H1 (cell line): ENCODE measurements around the gene COL28A1. TPM values are rescaled to one million over a fixed set of nuclear protein-coding genes. Genes with fewer than 3 reads are reported as not detected.

Experiments
- CTCF ChIA-PET: fragments of 300-600 bp; sonication (Branson Sonifier 250); formaldehyde crosslinking; loops from one replicate; lab custom pipeline; 2021; ENCODE audit not compliant: partially characterized antibody; lab: Charles Lee
- POLR2A ChIA-PET: fragments of 300-600 bp; sonication (Branson Sonifier 250); formaldehyde crosslinking; loops from one replicate; lab custom pipeline; 2021; ENCODE audit warnings: inconsistent platforms; ENCODE audit not compliant: partially characterized antibody; lab: Charles Lee
- DNase-seq, 2 experiments: peaks; one replicate each; pipeline versions ENCODE4 v3.0.0 to v3.0.0-alpha.2; 2010 to 2022; ENCODE audit warnings: low spot score in 2 of 2, low read depth in 1 of 2, mixed read lengths in 1 of 2
- FAIRE-seq: peaks from 2 replicates; lab custom pipeline; 2011; peaks lifted over from hg19 to GRCh38; lab: Jason Lieb, UNC
- H2AFZ ChIP-seq: 2 replicates; pipeline ENCODE4 v1.8.1; 2012; ENCODE audit warnings: low read length, inconsistent platforms
- H2AK5ac ChIP-seq: 2 replicates; pipeline ENCODE4 v1.6.1; 2013; ENCODE audit warnings: low read depth, low read length
- H2BK120ac ChIP-seq: replicated peaks from 2 replicates; pipeline ENCODE3; 2013; ENCODE audit warnings: low read depth, low read length, inconsistent platforms
- H2BK12ac ChIP-seq: 2 replicates; pipeline ENCODE4 v1.6.1; 2013; ENCODE audit warnings: low read depth, low read length
- H2BK15ac ChIP-seq: 2 replicates; pipeline ENCODE4 v1.6.1; 2013; ENCODE audit warnings: low read length
- H2BK20ac ChIP-seq: 2 replicates; pipeline ENCODE4 v1.6.1; 2013; ENCODE audit warnings: low read length
- H2BK5ac ChIP-seq: 2 replicates; pipeline ENCODE4 v1.6.1; 2013; ENCODE audit warnings: low read depth, low read length
- H3K14ac ChIP-seq: 2 replicates; pipeline ENCODE4 v1.6.1; 2013; ENCODE audit warnings: inconsistent platforms; ENCODE audit not compliant: insufficient read length
- H3K18ac ChIP-seq: 2 replicates; pipeline ENCODE4 v1.6.1; 2013; ENCODE audit warnings: low read length; ENCODE audit errors: extremely low read depth
- H3K23ac ChIP-seq: 2 replicates; pipeline ENCODE4 v1.6.1; 2013; ENCODE audit warnings: inconsistent platforms; ENCODE audit not compliant: insufficient read length
- H3K23me2 ChIP-seq: 2 replicates; pipeline ENCODE4 v1.6.1; 2013; ENCODE audit warnings: low read depth, low read length
- H3K27ac ChIP-seq: 2 replicates; pipeline ENCODE4 v1.6.1; 2011; ENCODE audit warnings: low read depth, low read length, inconsistent platforms
- H3K27me3 ChIP-seq, 4 experiments: replicated peaks in 1 of 4; 1 replicate in 1 of 4; 2 replicates in 3 of 4; pipeline versions ENCODE4 v1.6.1 to v1.8.1; 2011 to 2013; ENCODE audit warnings: low read length in 3 of 4, mild to moderate bottlenecking in 3 of 4, inconsistent platforms in 2 of 4, mixed read lengths in 2 of 4, moderate library complexity in 1 of 4; ENCODE audit not compliant: control insufficient read depth in 3 of 4, insufficient read depth in 3 of 4; ENCODE audit errors: extremely low read depth in 1 of 4
- H3K36me3 ChIP-seq, 4 experiments: 2 replicates each; pipeline versions ENCODE4 v1.6.1 to v1.8.1; 2011 to 2013; ENCODE audit warnings: mild to moderate bottlenecking in 4 of 4, low read length in 3 of 4, moderate library complexity in 2 of 4, control low read depth in 1 of 4, inconsistent platforms in 1 of 4; ENCODE audit not compliant: insufficient read depth in 4 of 4, control insufficient read depth in 2 of 4
- H3K4ac ChIP-seq: replicated peaks from 2 replicates; pipeline ENCODE3; 2013; ENCODE audit warnings: low read length, low read depth, mixed read lengths, inconsistent platforms; ENCODE audit not compliant: insufficient read length
- H3K4me1 ChIP-seq, 4 experiments: replicated peaks in 1 of 4; 1 replicate in 1 of 4; 2 replicates in 3 of 4; pipeline versions ENCODE4 v1.6.1 to v1.8.1; 2011 to 2013; ENCODE audit warnings: low read length in 3 of 4, inconsistent platforms in 2 of 4, mixed read lengths in 1 of 4; ENCODE audit not compliant: insufficient read depth in 4 of 4, control insufficient read depth in 3 of 4
- H3K4me2 ChIP-seq, 2 experiments: 2 replicates each; pipeline versions ENCODE4 v1.6.1 to v1.8.1; 2011 to 2013; ENCODE audit warnings: low read depth in 2 of 2, low read length in 2 of 2, control low read depth in 1 of 2, inconsistent platforms in 1 of 2, mild to moderate bottlenecking in 1 of 2; ENCODE audit not compliant: insufficient read depth in 1 of 2
- H3K4me3 ChIP-seq, 4 experiments: fragments of 200-600, 300-600 bp in 1 of 4; sonication (generic), shearing (Covaris generic), sonication (Bioruptor Twin) in 1 of 4; 2 replicates each; pipeline versions ENCODE4 v1.5.1 to v1.8.1; 2011 to 2016; ENCODE audit warnings: low read length in 4 of 4, low read depth in 3 of 4, control low read depth in 2 of 4, inconsistent platforms in 2 of 4, mild to moderate bottlenecking in 2 of 4, mixed read lengths in 1 of 4, moderate library complexity in 1 of 4; ENCODE audit not compliant: insufficient read depth in 2 of 4; ENCODE audit errors: extremely low read depth in 1 of 4
- H3K56ac ChIP-seq: replicated peaks from 2 replicates; pipeline ENCODE3; 2013; ENCODE audit warnings: low read depth, mild to moderate bottlenecking, mixed read lengths, low read length, inconsistent platforms; ENCODE audit not compliant: insufficient read length
- H3K79me1 ChIP-seq: 2 replicates; pipeline ENCODE4 v1.6.1; 2013; ENCODE audit warnings: low read depth, low read length, control low read depth
- H3K79me2 ChIP-seq, 2 experiments: 2 replicates each; pipeline versions ENCODE4 v1.6.1 to v1.8.1; 2012 to 2013; ENCODE audit warnings: low read length in 2 of 2, mild to moderate bottlenecking in 2 of 2, inconsistent platforms in 1 of 2; ENCODE audit not compliant: insufficient read depth in 2 of 2, control insufficient read depth in 1 of 2
- H3K9ac ChIP-seq, 4 experiments: replicated peaks in 1 of 4; 1 replicate in 1 of 4; 2 replicates in 3 of 4; pipeline versions ENCODE4 v1.6.1 to v1.8.1; 2011 to 2013; ENCODE audit warnings: low read depth in 3 of 4, low read length in 3 of 4, control low read depth in 2 of 4, mild to moderate bottlenecking in 2 of 4, moderate library complexity in 2 of 4, inconsistent platforms in 1 of 4; ENCODE audit errors: extremely low read depth in 1 of 4
- H3K9me3 ChIP-seq, 2 experiments: 2 replicates each; pipeline versions ENCODE4 v1.6.1 to v1.8.1; 2012 to 2013; ENCODE audit warnings: mild to moderate bottlenecking in 2 of 2, moderate library complexity in 2 of 2, control low read depth in 1 of 2, inconsistent platforms in 1 of 2, low read depth in 1 of 2, low read length in 1 of 2, mixed read lengths in 1 of 2; ENCODE audit not compliant: insufficient read depth in 2 of 2
- H4K20me1 ChIP-seq, 2 experiments: replicated peaks in 1 of 2; 2 replicates each; pipeline versions ENCODE3 to v1.8.1; 2011 to 2013; ENCODE audit warnings: inconsistent platforms in 2 of 2, low read length in 2 of 2, mild to moderate bottlenecking in 1 of 2; ENCODE audit not compliant: insufficient read depth in 2 of 2, control insufficient read depth in 1 of 2
- H4K5ac ChIP-seq: 2 replicates; pipeline ENCODE4 v1.6.1; 2013; ENCODE audit warnings: low read length, low read depth, mixed read lengths, inconsistent platforms; ENCODE audit not compliant: insufficient read length
- H4K8ac ChIP-seq: 2 replicates; pipeline ENCODE4 v1.8.0; 2013; ENCODE audit warnings: mild to moderate bottlenecking, moderate library complexity, low read length, inconsistent platforms; ENCODE audit not compliant: insufficient read depth; ENCODE audit errors: extremely low read depth
- H4K91ac ChIP-seq: replicated peaks from 2 replicates; pipeline ENCODE3; 2013; ENCODE audit warnings: low read length, mixed read lengths, inconsistent platforms; ENCODE audit not compliant: insufficient read length
- CEBPB ChIP-seq: IDR thresholded peaks from 2 replicates; pipeline ENCODE4 v1.6.1; 2012; ENCODE audit warnings: low read depth, low read length
- EGR1 ChIP-seq: IDR thresholded peaks from 2 replicates; pipeline ENCODE4 v1.6.1; 2011; ENCODE audit warnings: low read depth, low read length, borderline replicate concordance
- EP300 ChIP-seq, 2 experiments: IDR thresholded peaks; 1 replicate in 1 of 2; 2 replicates in 1 of 2; pipeline ENCODE4 v1.6.1; 2011 to 2012; ENCODE audit warnings: low read depth in 2 of 2, low read length in 2 of 2, mild to moderate bottlenecking in 2 of 2, borderline replicate concordance in 1 of 2, inconsistent platforms in 1 of 2, moderate library complexity in 1 of 2
- EZH2 ChIP-seq: fragments of 200-600 bp; sonication (generic); IDR thresholded peaks from 2 replicates; pipeline ENCODE4 v1.7.1; 2012; ENCODE audit warnings: low read depth, mild to moderate bottlenecking, moderate library complexity, low read length, inconsistent platforms; ENCODE audit not compliant: severe bottlenecking
- JUN ChIP-seq: IDR thresholded peaks from 2 replicates; pipeline ENCODE4 v1.6.1; 2011; ENCODE audit warnings: low read depth, mild to moderate bottlenecking, improper control_type of control experiment, low read length
- KDM1A ChIP-seq: fragments of 200-600, 300-600 bp; sonication (generic); IDR thresholded peaks from 2 replicates; pipeline ENCODE4 v1.7.1; 2016; ENCODE audit warnings: mild to moderate bottlenecking, low read length, borderline replicate concordance
- NANOG ChIP-seq: IDR thresholded peaks from 2 replicates; pipeline ENCODE4 v1.6.1; 2011; ENCODE audit warnings: low read length, low read depth, mild to moderate bottlenecking, inconsistent platforms; ENCODE audit not compliant: insufficient read depth, poor library complexity, severe bottlenecking
- RNF2 ChIP-seq: fragments of 200-900, 300-1000 bp; sonication (generic); IDR thresholded peaks from 2 replicates; pipeline ENCODE4 v1.7.1; 2016; ENCODE audit warnings: borderline replicate concordance, low read depth, mild to moderate bottlenecking, antibody characterized with exemption, low read length; ENCODE audit not compliant: poor library complexity, severe bottlenecking; ENCODE audit errors: missing control alignments
- RXRA ChIP-seq: IDR thresholded peaks from 2 replicates; pipeline ENCODE4 v1.6.1; 2011; ENCODE audit warnings: low read depth, mild to moderate bottlenecking, low read length, moderate library complexity; ENCODE audit not compliant: insufficient read depth
- SP4 ChIP-seq: IDR thresholded peaks from 2 replicates; pipeline ENCODE4 v1.6.1; 2012; ENCODE audit warnings: low read length, inconsistent platforms
- TCF12 ChIP-seq: IDR thresholded peaks from 2 replicates; pipeline ENCODE4 v1.6.1; 2011; ENCODE audit warnings: low read depth, mild to moderate bottlenecking, low read length
- YY1 ChIP-seq: IDR thresholded peaks from 2 replicates; pipeline ENCODE4 v1.6.1; 2011; ENCODE audit warnings: low read depth, mild to moderate bottlenecking, low read length
- WGBS, 2 experiments: shearing (Covaris generic) in 1 of 2; methylation state at CpG; one replicate each; pipeline versions ENCODE4 v1.1.6 to v1.1.7; 2013 to 2015; ENCODE audit warnings: low lambda C conversion rate in 2 of 2, mixed read lengths in 2 of 2, inconsistent platforms in 1 of 2, low coverage in 1 of 2, missing lambda C conversion rate in 1 of 2; ENCODE audit not compliant: insufficient replicate concordance in 2 of 2, insufficient coverage in 1 of 2, insufficient read length in 1 of 2; ENCODE audit errors: extremely low coverage in 1 of 2, missing lambda C conversion rate in 1 of 2; 5-methylcytosine and 5-hydroxymethylcytosine counted together
- polyA plus RNA-seq, 7 experiments: library from polyadenylated mRNA; depleted of rRNA in 3 of 7; stranded (reverse) in 5 of 7; unstranded in 2 of 7; fragments of >200 nt in 5 of 7; fragments of 200-250 nt in 2 of 7; gene quantifications; 1 replicate in 5 of 7; 2 replicates in 1 of 7; 4 replicates in 1 of 7; pipeline versions ENCODE4 v1.2.1 to v1.2.3, GENCODE V29; 2011 to 2013; ENCODE audit warnings: missing spikeins in 2 of 7, mixed read lengths in 2 of 7
- total RNA-seq: library from RNA; stranded (reverse); fragmentation: NEBNext Ultra II Directional; extraction: Animal tissue kit (Norgen Biotek cat#: 25700); gene quantifications from 2 replicates; pipeline ENCODE4 v1.2.1, GENCODE V29; 2021
- TF ChIP-seq, protein P1 (sequence below): IDR thresholded peaks from 2 replicates; pipeline ENCODE4 v1.6.1; 2012; ENCODE audit warnings: inconsistent platforms

The COL28A1 gene
- total and polyA plus RNA-seq, 2 of the 8 experiments (the other 6 are each of a cell fraction or from before 2014, with no cell fraction given) = 0.22 to 0.38 TPM

DNA sequence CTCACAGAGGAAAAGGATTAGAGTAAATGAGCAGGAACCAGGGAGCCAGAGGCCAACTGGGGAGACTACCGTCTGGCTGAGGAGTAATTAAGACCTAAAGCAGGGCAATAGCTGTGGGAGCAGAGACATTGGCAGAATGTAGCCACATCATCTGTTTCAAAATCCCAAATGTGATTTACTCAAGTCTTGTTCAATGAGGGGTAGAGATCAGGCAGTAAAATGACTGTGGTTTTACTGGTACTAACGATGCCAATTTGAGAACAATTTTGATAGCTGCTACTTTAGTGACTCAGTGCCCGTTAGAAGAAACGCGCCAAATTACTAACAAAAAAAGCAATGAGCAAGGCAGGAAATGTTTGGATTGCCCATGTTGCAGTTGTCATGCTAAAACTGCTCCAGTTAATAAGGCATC is 18.4 kb upstream of the COL28A1 start:
- no peak overlapping the region for H2BK120ac ChIP-seq
- no peak overlapping the region for H3K14ac ChIP-seq
- H2AK5ac ChIP-seq = no peak overlapping the region
- H3K79me2 ChIP-seq = no peaks in the 10 kb centered on the region
- H2BK15ac ChIP-seq = no peak overlapping the region
- no peak overlapping the region for H2BK20ac ChIP-seq
- no peaks in the 10 kb centered on the region for H3K9me3 ChIP-seq
- no peak overlapping the region for H2BK12ac ChIP-seq
- H4K20me1 ChIP-seq = no peaks in the 10 kb centered on the region
- no peaks in the 10 kb centered on the region for H3K79me1 ChIP-seq
- DNase-seq (no peak), FAIRE-seq (no peak)
- no peak overlapping the region for H3K27ac ChIP-seq
- no peak overlapping the region for H3K4ac ChIP-seq
- no peak overlapping the region for H3K23ac ChIP-seq
- H3K23me2 ChIP-seq = no peaks in the 10 kb centered on the region; the same call in 1 of the 2 replicates
- no peak overlapping the region for H3K4me2 ChIP-seq
- no peak overlapping the region for H3K4me3 ChIP-seq
- H4K91ac ChIP-seq = no peak overlapping the region
- no peaks in the 10 kb centered on the region for H3K27me3 ChIP-seq
- no peak overlapping the region for H4K5ac ChIP-seq
- no peak overlapping the region for H4K8ac ChIP-seq
- no peaks in the 10 kb centered on the region for H3K4me1 ChIP-seq
- H2AFZ ChIP-seq = no peak overlapping the region; the same call in 1 of the 2 replicates
- ChIA-PET CTCF (interaction anchor here (0.5 to 1.5 kb wide), 2 partner anchors 10 to 101 kb away, joined by 4 read pairs; no protein-coding TSS in a partner anchor), POLR2A (no interaction called here)
- WGBS, 2 experiments = 94% methylated on average over 5 of the region's 5 CpGs; no CpG with 5 or more reads in 1 of the 2 experiments
- no peak overlapping the region for H3K9ac ChIP-seq
- H3K36me3 ChIP-seq = no peaks in the 10 kb centered on the region
- H3K56ac ChIP-seq = no peak overlapping the region
- no peak overlapping the region for H3K18ac ChIP-seq
- no peak overlapping the region for H2BK5ac ChIP-seq
- TF ChIP-seq SP4 (no peak), NANOG (no peak), TCF12 (no peak), CEBPB (no peak), RXRA (no peak), YY1 (no peak), RNF2 (no peak), EP300 (IDR thresholded peaks at IDR 0.05; ENCODE audit: borderline replicate concordance in 1 of 2, low read depth in 2 of 2, low read length in 2 of 2) (no peak), KDM1A (no peak), EZH2 (no peak), EGR1 (no peak), JUN (no peak)
- TF ChIP-seq, protein P1, sequence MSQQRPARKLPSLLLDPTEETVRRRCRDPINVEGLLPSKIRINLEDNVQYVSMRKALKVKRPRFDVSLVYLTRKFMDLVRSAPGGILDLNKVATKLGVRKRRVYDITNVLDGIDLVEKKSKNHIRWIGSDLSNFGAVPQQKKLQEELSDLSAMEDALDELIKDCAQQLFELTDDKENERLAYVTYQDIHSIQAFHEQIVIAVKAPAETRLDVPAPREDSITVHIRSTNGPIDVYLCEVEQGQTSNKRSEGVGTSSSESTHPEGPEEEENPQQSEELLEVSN = no peak
